Hepatocyte (in vitro differentiated cells): ENCODE measurements around the gene CCDC126. TPM values are rescaled to one million over a fixed set of nuclear protein-coding genes. Genes with fewer than 3 reads are reported as not detected.
"Not testable (repeated sequence)": the region's sequence is repeated elsewhere in the genome, so short reads cannot be mapped to it uniquely, and the experiment has no call there.

Source experiments
- DNase-seq: peaks from one replicate; pipeline ENCODE4 v3.0.0-alpha.2; 2016; ENCODE audit warnings: low spot score
- H2AFZ ChIP-seq: fragments of 200-600 bp; sonication (generic); 2 replicates; pipeline ENCODE4 v1.6.0; 2016; ENCODE audit warnings: antibody characterized with exemption, mild to moderate bottlenecking
- H3K27ac ChIP-seq: fragments of 200-600 bp; sonication (generic); 2 replicates; pipeline ENCODE4 v1.5.1; 2016; ENCODE audit warnings: mild to moderate bottlenecking
- H3K27me3 ChIP-seq: fragments of 200-600 bp; sonication (generic); 2 replicates; pipeline ENCODE4 v1.6.1; 2016
- H3K36me3 ChIP-seq: fragments of 200-600 bp; sonication (generic); replicated peaks from 2 replicates; pipeline ENCODE4 v1.5.1; 2016; ENCODE audit warnings: low read depth; ENCODE audit not compliant: insufficient read depth
- H3K4me1 ChIP-seq: fragments of 200-600 bp; sonication (generic); 2 replicates; pipeline ENCODE4 v1.5.1; 2016; ENCODE audit warnings: mild to moderate bottlenecking, moderate library complexity; ENCODE audit not compliant: insufficient read depth
- H3K4me2 ChIP-seq: fragments of 200-600 bp; sonication (generic); 2 replicates; pipeline ENCODE4 v1.6.0; 2016
- H3K4me3 ChIP-seq: fragments of 200-600 bp; sonication (generic); 2 replicates; pipeline ENCODE4 v1.5.1; 2016; ENCODE audit warnings: mild to moderate bottlenecking
- H3K79me2 ChIP-seq: fragments of 200-600 bp; sonication (generic); 2 replicates; pipeline ENCODE4 v1.6.0; 2017; ENCODE audit warnings: mild to moderate bottlenecking
- H3K9me2 ChIP-seq: fragments of 200-600 bp; sonication (generic); replicated peaks from 2 replicates; pipeline ENCODE4 v1.6.0; 2017; ENCODE audit warnings: mild to moderate bottlenecking; ENCODE audit not compliant: insufficient read depth
- H3K9me3 ChIP-seq: fragments of 200-600 bp; sonication (generic); 2 replicates; pipeline ENCODE4 v1.5.1; 2016; ENCODE audit warnings: low read depth, mild to moderate bottlenecking
- H4K20me1 ChIP-seq: fragments of 200-600 bp; sonication (generic); 2 replicates; pipeline ENCODE4 v1.6.0; 2016; ENCODE audit warnings: mild to moderate bottlenecking; ENCODE audit not compliant: insufficient read depth, poor library complexity, severe bottlenecking
- CTCF ChIP-seq: fragments of 200-600 bp; sonication (generic); IDR thresholded peaks from 2 replicates; pipeline ENCODE4 v1.5.1; 2016; ENCODE audit warnings: antibody characterized with exemption, mild to moderate bottlenecking; ENCODE audit not compliant: poor library complexity
- EZH2 ChIP-seq: fragments of 200-600 bp; sonication (generic); IDR thresholded peaks from 2 replicates; pipeline ENCODE4 v1.6.1; 2016; ENCODE audit warnings: antibody characterized with exemption, mild to moderate bottlenecking, borderline replicate concordance
- EZH2phosphoT487 ChIP-seq: fragments of 200-600 bp; sonication (generic); IDR thresholded peaks from one replicate; pipeline ENCODE4 v1.6.1; 2018; ENCODE audit warnings: antibody characterized with exemption, mild to moderate bottlenecking, low read depth, moderate library complexity; ENCODE audit not compliant: unreplicated experiment, severe bottlenecking
- WGBS: methylation state at CpG from one replicate; pipeline ENCODE4 v1.1.6; 2016; ENCODE audit warnings: low lambda C conversion rate; ENCODE audit errors: missing lambda C conversion rate; 5-methylcytosine and 5-hydroxymethylcytosine counted together
- polyA plus RNA-seq: library from polyadenylated mRNA; unstranded; fragments of >200 nt; fragmentation: Nextera tagmentation; extraction: Ambion mirVana; gene quantifications from 2 replicates; pipeline ENCODE4 v1.2.1, GENCODE V29; 2016
- total RNA-seq: library from RNA; depleted of rRNA; stranded (reverse); fragments of >200 nt; gene quantifications from 2 replicates; pipeline ENCODE4 v1.2.3, GENCODE V29; 2014

Gene CCDC126
- total and polyA plus RNA-seq, 2 experiments from 2014 or later = 19.4 to 33.7 TPM

DNA sequence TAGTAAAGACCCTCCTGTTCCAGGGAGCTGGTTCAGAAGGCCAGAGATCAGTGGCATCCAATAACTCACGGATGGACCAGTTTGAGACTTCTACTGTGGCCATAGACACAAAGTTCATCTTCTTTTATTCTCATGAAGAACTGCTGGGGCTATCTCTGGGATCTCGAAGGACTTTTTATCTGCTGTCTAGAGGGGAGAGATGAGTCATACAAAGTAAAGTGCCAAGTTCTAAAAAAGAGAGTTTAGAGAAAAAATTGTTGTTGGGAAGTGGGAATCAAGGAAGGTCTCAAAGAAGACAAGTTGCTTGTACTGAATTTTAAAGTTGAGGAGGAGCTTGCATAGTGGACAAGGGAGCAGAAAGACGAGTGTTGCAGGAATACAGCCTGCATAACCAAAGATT lies 74.9 kb downstream of the CCDC126 start:
- TF ChIP-seq EZH2 (no peak), EZH2phosphoT487 (no peak), CTCF (no peak)
- H3K4me3 ChIP-seq = no peak overlapping the region
- no peaks in the 10 kb centered on the region for H4K20me1 ChIP-seq
- H2AFZ ChIP-seq = no peak overlapping the region
- no peak overlapping the region for H3K27ac ChIP-seq
- no peaks in the 10 kb centered on the region for H3K79me2 ChIP-seq
- 83% methylated on average over 3 of the region's 3 CpGs for WGBS
- no peak for DNase-seq
- H3K4me1 ChIP-seq = no peaks in the 10 kb centered on the region
- no peaks in the 10 kb centered on the region for H3K9me3 ChIP-seq
- H3K27me3 ChIP-seq = no peaks in the 10 kb centered on the region
- no peaks in the 10 kb centered on the region for H3K36me3 ChIP-seq
- no peak overlapping the region for H3K4me2 ChIP-seq
- no peaks in the 10 kb centered on the region for H3K9me2 ChIP-seq

- H3K27me3 ChIP-seq = no peaks in the 10 kb centered on the region
- peaks cover 18% of the 10 kb centered on the region for H3K79me2 ChIP-seq
- no peaks in the 10 kb centered on the region for H3K4me1 ChIP-seq
- TF ChIP-seq CTCF (peak; percentile 91), EZH2 (no peak), EZH2phosphoT487 (no peak)
- no peaks in the 10 kb centered on the region for H3K36me3 ChIP-seq
- H3K27ac ChIP-seq = peak within 1 kb of the TSS; percentile 81
- no peaks in the 10 kb centered on the region for H3K9me3 ChIP-seq
- WGBS = 2% methylated on average over 32 of the region's 53 CpGs
- peak; percentile 94 for DNase-seq
- peak within 1 kb of the TSS; percentile 31 for H3K4me3 ChIP-seq
- H4K20me1 ChIP-seq = no peaks in the 10 kb centered on the region
- no peaks in the 10 kb centered on the region for H3K9me2 ChIP-seq
- peak within 1 kb of the TSS; percentile 89 for H3K4me2 ChIP-seq
- peak within 1 kb of the TSS; percentile 77 for H2AFZ ChIP-seq
Observed at GRCh38 chr7:23679898-23680413, 82.8 kb downstream of the CCDC126 start, which contains the start of gene FAM221A. Gene FAM221A (plus strand): TSS chr7:23680199. CDS start chr7:23680219, 20 bp downstream.

GRCh38 chr7:23680414-23681405 lies 83.5 kb downstream of the CCDC126 start:
- Histone ChIP-seq H3K27me3 (no peaks in the 10 kb centered on the region), H3K4me1 (no peaks in the 10 kb centered on the region), H3K36me3 (no peaks in the 10 kb centered on the region), H3K9me3 (no peaks in the 10 kb centered on the region), H3K9me2 (no peaks in the 10 kb centered on the region), H3K4me2 (peak overlapping the region; percentile 89), H2AFZ (peak overlapping the region; percentile 77), H3K79me2 (peaks cover 20% of the 10 kb centered on the region), H3K4me3 (peak overlapping the region; percentile 31), H4K20me1 (no peaks in the 10 kb centered on the region), H3K27ac (peak overlapping the region; percentile 81)
- WGBS = 5% methylated on average over 42 of the region's 42 CpGs
- no peak for TF ChIP-seq CTCF
- peak; percentile 84 for DNase-seq

DNA sequence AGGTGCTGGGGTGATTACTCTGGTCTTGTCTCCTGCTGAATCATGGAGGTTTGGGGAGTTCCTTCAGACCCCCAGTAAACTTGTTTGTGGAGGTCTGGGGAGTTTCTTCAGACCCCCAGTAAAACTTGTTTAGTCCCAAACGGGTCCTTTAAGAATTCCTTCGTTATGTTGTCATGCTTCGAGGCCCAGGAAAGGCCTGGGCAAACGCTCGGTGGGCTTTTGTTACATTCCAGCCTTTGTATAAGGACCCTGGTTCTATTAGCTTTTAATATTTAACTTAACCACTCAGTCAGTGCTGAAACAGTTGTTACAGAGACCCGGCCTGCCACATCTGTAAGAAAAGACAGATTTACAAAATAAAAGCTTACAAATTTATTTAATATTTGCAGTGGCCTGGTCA lies 86.9 kb downstream of the CCDC126 start:
- H3K4me3 ChIP-seq, H3K27me3 ChIP-seq, DNase-seq, H3K9me3 ChIP-seq, H3K4me1 ChIP-seq, H3K9me2 ChIP-seq, H4K20me1 ChIP-seq, H3K36me3 ChIP-seq, H2AFZ ChIP-seq: not testable (repeated sequence)
- 50% methylated on average over 6 of the region's 6 CpGs for WGBS
- Histone ChIP-seq H3K4me2 (peak overlapping the region; percentile 13), H3K79me2 (peaks cover 40% of the 10 kb centered on the region), H3K27ac (peak overlapping the region; percentile 16)
